Measurements from ENCODE around the gene PROZ.
"Not testable (repeated sequence)": the region's sequence is repeated elsewhere in the genome, so short reads cannot be mapped to it uniquely, and the experiment has no call there.

PROZ gene

DNA sequence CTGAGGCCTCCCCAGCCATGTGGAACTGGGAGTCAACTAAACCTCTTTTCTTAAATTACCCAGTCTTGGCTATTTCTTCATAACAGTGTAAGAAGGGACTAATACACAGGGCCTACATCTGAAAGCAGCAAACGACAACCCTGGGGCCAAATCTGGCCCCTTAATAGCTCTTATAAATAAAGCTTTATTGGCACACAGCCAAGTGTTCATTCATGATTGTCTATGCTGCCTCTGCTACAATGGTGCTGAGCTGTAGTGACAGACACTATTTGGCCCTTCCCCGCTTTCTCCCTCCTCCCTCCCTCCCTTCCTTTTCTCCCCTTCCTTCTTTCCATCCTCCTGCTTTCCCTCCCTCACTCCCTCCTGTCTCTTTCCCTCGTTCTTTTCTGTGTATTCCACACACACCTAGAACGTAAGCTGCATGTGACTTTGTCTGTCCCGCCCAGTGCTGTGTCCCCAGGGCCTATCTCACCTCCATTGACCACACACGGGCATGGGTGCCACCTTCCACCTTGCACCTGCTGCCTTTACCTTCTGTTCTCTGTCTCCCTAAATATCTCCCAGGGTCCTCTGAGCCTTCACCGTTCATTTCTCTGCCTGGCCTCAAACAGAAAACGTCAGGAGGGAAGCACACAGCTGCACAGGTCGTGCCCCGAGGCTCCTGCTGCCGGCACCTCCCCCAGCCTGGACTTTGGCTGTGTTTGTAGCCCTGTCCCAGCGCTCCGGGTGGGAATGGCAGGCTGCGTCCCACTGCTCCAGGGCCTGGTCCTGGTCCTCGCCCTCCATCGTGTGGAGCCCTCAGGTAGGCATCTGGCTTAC, at the start of gene PROZ:
Gene PROZ (plus strand): TSS at position 720 of the 819 bp plus-strand sequence. CDS start 13 bp downstream, at position 733.
- no peak for DNase-seq

DNA sequence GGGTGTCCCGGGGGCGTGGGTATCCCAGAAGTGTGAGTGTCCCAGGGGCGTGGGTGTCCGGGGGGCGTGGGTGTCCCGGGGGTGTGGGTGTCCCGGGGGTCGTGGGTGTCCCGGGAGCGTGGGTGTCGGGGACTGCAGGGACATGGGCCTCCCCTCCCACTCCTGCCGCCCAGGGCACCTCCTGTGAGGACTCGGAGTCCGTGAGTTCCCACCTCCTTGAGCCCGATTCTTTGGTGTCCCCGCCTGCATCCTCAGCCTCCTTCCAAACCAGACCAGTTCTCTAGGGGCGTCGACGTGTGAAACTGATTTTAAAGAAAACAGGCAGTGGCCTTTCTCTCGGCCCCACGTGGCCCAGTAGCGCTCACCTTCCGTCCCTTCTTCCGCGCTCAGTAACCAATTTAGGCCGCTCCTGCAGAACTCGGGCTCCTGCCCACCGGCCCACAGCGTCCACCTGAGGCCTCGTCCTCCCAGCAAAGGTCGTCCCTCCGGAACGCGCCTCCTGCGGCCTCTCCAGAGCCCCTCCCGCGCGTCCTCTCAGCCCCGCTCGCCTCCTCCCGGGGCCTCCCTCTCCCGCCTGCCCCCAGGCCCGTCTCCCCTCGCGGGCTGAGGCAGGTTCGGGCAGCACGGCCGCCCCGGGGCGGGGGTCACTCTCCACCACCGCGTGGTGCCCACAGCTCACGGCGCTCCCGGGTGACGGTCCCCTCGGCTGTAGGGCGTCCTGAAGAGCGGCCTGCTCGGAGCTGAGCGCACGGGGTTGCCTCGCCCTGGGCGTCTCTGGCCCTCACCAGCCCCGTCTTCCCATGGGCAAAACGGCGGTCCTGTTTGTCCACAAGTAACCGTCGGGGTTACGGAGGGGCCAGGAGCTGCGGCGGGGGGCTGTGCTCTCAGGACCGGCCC, 49.0 kb upstream of the PROZ start:
- no peak for DNase-seq

- no peak for DNase-seq
Observed at GRCh38 chr13:113110048-113110851, 48.2 kb upstream of the PROZ start.

DNA sequence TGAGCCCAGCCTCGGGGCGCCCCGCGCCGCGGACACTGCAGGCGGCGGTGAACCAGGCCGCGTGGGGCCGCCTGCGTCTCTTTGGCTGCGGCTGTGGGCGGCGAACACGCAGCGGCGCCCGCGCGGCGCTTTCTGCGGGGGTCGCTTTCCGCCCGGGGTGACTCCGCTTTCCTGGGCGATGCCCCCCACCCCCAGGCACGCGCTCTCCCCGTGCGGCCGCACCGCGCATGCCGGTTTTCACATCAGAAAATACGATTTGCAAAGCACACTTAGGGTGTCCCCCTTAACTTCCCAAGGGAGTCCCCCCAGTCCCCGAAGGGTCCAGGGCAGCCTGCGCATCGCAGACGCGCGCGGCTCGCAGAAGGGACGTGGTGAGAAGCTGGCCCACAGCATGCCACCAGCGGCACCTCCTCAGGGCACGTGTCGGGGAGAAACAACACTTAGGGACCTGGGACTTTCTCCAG, 47.6 kb upstream of the PROZ start:
- no peak for DNase-seq

- not testable (repeated sequence) for DNase-seq
Observed at GRCh38 chr13:113111821-113112220, 46.6 kb upstream of the PROZ start.

DNA sequence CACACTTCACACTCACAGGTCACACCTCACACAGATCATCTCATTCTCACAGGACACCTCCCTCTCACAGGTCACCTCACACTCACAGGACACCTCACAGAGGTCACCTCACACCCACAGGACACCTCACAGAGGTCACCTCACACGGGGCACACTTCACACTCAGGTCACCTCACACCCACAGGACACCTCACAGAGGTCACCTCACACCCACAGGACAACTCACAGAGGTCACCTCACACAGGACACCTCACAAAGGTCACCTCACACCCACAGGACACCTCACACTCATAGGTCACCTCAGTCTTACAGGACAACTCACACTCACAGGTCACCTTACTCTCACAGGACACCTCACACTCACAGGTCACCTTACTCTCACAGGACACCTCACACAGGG, 46.0 kb upstream of the PROZ start:
- DNase-seq = not testable (repeated sequence)

DNA sequence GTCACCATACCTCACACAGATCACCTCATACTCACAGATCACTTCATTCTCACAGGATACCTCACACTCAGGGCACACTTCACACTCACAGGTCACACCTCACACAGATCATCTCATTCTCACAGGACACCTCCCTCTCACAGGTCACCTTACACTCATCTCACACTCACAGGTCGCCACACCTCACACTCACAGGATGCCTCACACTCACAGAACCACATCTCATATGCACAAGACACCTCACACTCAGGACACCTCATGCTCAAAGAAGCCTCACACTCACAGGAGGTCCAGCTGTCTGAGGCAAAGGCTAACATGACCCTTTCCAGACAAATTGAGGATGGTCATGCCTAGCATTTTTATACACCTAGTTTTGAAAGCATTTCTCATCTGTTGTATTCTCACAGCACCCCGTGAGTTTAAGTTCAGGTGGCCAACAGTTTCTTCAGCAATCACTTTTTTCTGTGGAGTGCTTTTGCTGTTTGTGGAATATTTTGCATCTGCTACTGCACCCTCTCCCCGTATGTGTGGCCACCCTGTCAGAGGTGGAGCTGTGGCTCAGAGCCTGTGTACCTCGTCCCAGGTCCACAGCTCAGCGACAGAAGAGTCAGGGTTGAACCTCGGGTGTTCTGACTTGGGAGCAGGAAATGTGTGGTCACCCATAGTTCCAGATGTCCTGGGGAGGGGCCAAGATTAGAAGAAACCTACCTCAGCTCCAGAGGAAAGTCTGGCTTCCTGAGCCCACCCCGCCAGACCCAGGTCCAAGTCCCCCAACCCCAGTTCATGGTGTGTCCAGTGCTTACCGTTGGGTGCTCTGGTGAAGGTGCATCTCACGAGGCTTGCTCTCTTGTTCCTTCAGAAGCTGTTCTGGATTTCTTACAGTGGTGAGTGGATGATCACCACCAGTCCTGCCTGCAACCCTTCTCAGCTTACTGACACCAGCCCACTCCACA, 45.3 kb upstream of the PROZ start:
- DNase-seq = no peak

DNA sequence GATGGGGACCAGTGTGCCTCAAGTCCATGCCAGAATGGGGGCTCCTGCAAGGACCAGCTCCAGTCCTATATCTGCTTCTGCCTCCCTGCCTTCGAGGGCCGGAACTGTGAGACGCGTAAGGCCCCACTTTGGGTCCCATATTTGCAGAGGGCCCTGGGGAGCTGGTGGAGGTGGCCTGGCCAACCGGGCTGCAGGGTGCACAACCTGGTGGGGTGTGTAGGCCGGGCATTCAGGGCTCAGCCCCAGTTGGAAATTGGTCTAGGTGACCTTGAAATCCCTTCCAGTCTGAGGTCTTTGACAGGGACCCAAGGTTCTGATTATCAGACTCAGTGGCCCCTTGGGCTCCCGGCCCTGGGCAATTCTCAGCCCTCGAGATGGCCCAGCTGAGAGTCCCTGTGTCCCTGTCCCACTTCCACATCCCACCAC, 44.6 kb upstream of the PROZ start:
- DNase-seq = no peak

GRCh38 chr13:113114511-113115362, 43.7 kb upstream of the PROZ start:
- DNase-seq = no peak

DNA sequence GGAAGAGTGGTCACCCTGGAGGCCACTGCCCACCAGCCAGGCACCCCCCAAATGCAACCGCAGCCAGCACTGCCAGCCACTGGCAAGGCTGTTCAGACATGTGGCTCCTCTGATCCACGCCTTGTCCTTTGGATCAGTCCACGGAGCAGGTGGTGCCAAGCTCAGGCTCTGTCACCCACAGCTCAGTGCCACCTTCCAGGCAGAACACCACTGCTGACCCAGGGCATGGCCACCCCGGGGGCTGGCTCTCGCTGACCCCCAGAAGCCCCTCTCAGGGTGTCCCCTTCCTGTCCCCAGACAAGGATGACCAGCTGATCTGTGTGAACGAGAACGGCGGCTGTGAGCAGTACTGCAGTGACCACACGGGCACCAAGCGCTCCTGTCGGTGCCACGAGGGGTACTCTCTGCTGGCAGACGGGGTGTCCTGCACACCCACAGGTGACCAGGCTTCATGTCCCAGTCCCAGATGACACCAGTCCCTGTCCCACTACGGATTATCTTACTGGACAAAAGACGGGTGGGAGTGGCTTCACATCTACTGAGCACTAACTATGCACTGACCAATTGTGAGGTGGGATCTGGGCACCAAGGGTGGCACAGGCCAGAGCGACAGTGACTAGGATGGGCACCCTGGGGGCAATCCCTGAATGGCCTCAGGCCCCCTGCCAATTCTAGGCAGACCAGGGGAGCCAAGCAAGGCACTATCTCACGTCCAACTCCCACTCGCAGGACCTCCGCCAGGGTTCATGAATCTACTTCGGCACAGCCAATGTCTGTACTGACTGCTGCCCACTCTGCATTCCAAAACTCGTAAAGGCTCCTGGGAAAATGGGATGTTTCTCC, 42.9 kb upstream of the PROZ start:
- no peak for DNase-seq

DNA sequence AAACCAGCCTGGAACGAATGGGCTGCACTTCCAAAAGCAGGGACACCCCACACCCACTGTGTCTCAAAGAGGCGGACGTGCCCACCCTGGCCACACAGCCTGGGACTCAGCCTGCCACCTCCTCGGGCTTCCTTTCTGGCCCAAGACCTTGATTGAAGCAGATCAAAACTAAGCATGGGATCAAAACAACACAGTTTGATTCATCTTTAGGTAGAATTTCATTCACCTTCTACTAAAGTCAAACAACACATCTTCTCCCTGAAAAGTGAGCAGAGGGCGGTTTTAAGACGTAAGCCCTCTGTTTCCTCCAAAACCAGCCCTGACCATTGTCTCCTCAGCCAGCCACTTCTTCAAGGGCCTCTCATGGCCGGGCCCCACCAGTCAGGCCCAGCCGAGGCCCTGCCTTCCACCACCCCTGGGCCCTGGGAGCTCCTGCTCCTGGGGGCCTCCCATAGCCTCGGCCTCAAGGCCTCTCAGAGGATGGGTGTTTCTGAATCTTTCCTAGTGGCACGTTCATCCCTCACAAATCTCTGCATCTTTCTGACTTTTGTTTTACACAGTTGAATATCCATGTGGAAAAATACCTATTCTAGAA, 42.1 kb upstream of the PROZ start:
- no peak for DNase-seq

DNA sequence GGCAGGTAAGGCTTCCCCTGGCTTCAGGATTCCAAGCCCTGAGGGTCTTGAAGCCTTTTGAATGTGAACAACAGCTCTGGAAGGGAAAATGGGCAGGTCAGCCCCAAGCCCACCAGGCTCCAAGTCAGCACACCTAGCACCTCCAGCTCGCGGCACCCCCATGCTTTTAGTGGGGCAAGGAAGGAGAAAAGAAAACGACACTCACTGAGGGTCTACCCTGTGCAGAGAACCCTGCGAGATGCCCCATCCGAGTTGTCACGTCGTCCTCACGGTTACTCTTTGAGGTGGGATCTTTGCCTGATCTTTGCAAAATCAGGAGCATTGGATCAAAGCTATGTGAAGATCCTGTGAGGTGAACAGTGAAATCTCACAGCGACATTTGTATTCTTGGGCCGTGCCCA, 41.6 kb upstream of the PROZ start:
- no peak for DNase-seq

DNA sequence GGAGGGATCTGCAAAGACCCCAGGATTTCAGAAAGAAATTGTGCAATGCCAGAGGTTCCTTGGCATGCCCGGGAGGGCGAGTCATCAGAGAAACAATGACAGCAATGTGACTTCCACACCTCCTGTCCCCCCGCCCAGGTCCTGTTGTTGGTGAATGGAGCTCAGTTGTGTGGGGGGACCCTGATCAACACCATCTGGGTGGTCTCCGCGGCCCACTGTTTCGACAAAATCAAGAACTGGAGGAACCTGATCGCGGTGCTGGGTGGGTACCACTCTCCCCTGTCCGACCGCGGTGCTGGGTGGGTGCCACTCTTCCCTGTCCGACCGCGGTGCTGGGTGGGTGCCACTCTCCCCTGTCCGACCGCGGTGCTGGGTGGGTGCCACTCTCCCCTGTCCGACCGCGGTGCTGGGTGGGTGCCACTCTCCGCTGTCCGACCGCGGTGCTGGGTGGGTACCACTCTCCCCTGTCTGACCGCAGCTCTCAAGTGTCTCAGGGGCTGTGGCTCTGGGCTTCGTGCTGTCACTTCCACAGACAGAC, 41.0 kb upstream of the PROZ start:
- no peak for DNase-seq

- no peak for DNase-seq
Observed at GRCh38 chr13:113117911-113118260, 40.6 kb upstream of the PROZ start.

- DNase-seq = no peak
Observed at GRCh38 chr13:113118261-113119021, 40.0 kb upstream of the PROZ start.

DNA sequence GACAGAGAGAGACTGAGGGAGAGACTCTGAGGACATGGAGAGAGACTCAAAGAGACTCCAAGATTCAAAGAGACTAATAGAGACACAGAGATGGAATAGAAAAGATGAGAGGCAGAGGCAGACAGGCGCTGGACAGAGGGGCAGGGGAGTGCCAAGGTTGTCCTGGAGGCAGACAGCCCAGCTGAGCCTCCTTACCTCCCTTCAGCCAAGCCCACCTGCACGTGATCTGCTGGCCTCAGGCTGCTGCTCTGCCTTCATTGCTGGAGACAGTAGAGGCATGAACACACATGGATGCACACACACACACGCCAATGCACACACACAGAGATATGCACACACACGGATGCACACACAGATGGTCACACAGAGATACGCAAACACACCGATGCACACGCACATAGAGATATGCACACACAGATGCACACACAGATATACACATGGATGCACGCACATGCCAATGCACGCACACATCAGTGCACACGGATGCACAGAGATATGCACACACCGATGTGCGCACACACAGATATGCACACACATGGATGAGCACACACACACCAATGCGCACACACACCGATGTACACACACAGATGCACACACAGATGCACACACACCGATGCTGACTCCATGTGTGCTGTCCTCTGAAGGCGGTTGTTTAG, 39.2 kb upstream of the PROZ start:
- DNase-seq = no peak

DNA sequence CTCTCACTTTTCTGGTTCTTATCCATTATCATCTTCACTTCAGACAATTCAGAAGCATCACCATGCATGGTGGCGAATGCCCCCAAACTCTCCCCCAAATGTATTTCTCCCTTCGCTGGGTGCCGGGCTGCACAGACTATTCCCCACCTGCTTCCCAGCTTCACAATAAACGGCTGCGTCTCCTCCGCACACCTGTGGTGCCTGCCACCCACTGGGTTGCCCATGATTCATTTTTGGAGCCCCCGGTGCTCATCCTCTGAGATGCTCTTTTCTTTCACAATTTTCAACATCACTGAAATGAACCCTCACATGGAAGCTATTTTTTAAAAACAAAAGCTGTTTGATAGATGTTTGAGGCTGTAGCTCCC, 38.6 kb upstream of the PROZ start:
- no peak for DNase-seq

Data from amniotic stem cell (primary cell).